ENCODE data around the gene HBZ. TPM values are rescaled to one million over a fixed set of nuclear protein-coding genes. Genes with fewer than 3 reads are reported as not detected.

Gene HBZ
- total and polyA plus RNA-seq, 2 of the 8 experiments (the other 6 are each of a cell fraction or from before 2014, with no cell fraction given): 0.12 TPM; not detected in 1

DNA sequence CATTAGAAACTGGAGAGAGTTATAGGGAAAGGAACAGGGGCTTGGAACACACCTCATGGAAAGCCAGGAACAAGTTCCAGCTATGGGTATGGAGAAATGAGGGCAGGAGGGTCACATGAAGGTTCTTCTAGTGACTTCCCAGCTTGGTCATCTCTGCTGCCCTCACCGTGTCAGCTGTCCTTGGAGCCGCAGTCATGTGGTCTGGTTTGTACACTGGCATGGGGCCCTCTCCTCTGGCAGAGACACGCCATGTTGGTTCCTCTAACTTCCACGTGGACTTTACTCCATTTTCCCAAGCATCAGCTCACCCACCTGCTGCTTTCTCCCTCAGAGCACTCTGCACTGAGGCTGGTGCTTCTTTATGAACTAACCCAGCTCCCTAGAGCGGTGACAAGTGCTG lies 48.1 kb upstream of the HBZ start (continued):
- TF ChIP-seq PHF8 (conservative IDR thresholded peaks at IDR 0.05; ENCODE audit: low read depth, low read length): no peak
- TF ChIP-seq EZH2 (IDR thresholded peaks at IDR 0.05; ENCODE audit: low read depth, low read length, severe bottlenecking): no peak
- TF ChIP-seq ASH2L (IDR thresholded peaks at IDR 0.05; ENCODE audit: low read length): no peak
- no peak for TF ChIP-seq SAP30 (IDR thresholded peaks at IDR 0.05; ENCODE audit: insufficient read depth, insufficient replicate concordance, low read length)
- TF ChIP-seq MAX (IDR thresholded peaks at IDR 0.05): no peak
- no peak for TF ChIP-seq RAD21 (IDR thresholded peaks at IDR 0.05 in 1 of 2, conservative IDR thresholded peaks at IDR 0.05 in 1 of 2; ENCODE audit: low read depth in 2 of 2, low read length in 2 of 2)
